ENCODE measurements around the gene HDAC4.

- TF ChIP-seq EZH2 (IDR thresholded peaks at IDR 0.05; ENCODE audit: borderline replicate concordance, low read depth, low read length): no peak
- no peak for TF ChIP-seq POLR2AphosphoS5 (IDR thresholded peaks at IDR 0.05; ENCODE audit: control insufficient read depth, insufficient read depth, low read depth, low read length)
- no peak for TF ChIP-seq SIN3A (IDR thresholded peaks at IDR 0.05; ENCODE audit: borderline replicate concordance in 2 of 2, control insufficient read depth in 1 of 2, low read depth in 2 of 2, low read length in 2 of 2)
These were observed 56.6 kb downstream of the HDAC4 start for GRCh38 chr2:239343946-239344856.
